Motor neuron (in vitro differentiated cells): ENCODE data around the gene SLC4A8. TPM values are rescaled to one million over a fixed set of nuclear protein-coding genes. Genes with fewer than 3 reads are reported as not detected.

Experiments used
- ATAC-seq, 8 experiments: fragments of 200-7000 bp; cut with Tn5 transposase; replicated peaks in 6 of 8; 2 replicates each; pipeline ENCODE4 v1.8.0; 2021; ENCODE audit warnings: mild to moderate bottlenecking in 8 of 8, moderate library complexity in 8 of 8
- H3K27ac ChIP-seq, 2 donors: fragments of 250-450 bp; sonication (Bioruptor Pico); 2 replicates each; pipeline ENCODE4 v1.9.0; 2021; ENCODE audit warnings: antibody characterized with exemption in 2 of 2, mild to moderate bottlenecking in 2 of 2, moderate library complexity in 1 of 2
- H3K4me1 ChIP-seq, 2 donors: fragments of 250-450 bp; sonication (Bioruptor Pico); replicated peaks in 1 of 2; 2 replicates each; pipeline ENCODE4 v1.6.1; 2021; ENCODE audit warnings: antibody characterized with exemption in 2 of 2, mild to moderate bottlenecking in 2 of 2, moderate library complexity in 1 of 2
- H3K4me3 ChIP-seq, 5 donors: fragments of 250-450 bp; sonication (Bioruptor Pico); 2 replicates each; pipeline ENCODE4 v1.9.0; 2021; ENCODE audit warnings: antibody characterized with exemption in 5 of 5, mild to moderate bottlenecking in 5 of 5, moderate library complexity in 4 of 5
- WGBS, 10 experiments: fragments of 450-650 bp; shearing (Covaris generic); methylation state at CpG; one replicate each; pipeline ENCODE4 v1.0.0; 2022; 5-methylcytosine and 5-hydroxymethylcytosine counted together
- in situ Hi-C, 9 experiments: fragments of 400-800 bp; cut with MboI; loops; one replicate each; pipeline ENCODE4 v1.15.0; 2021; ENCODE audit warnings: low sequenced_read_pairs in 9 of 9, low pct_unique_long_range_greater_than_20kb in 2 of 9; ENCODE audit not compliant: unreplicated experiment in 9 of 9
- total RNA-seq, 8 experiments: library from RNA; unstranded; fragments of 300-600 nt; gene quantifications; 2 replicates each; pipeline versions ENCODE4 v1.2.3 to v1.2.4, GENCODE V29; 2022

The SLC4A8 gene
- total RNA-seq, 8 experiments from 2014 or later: 5.8 to 26.3 (median 19.8) TPM

- 0% methylated on average over 1 of the region's 1 CpG; no CpG with 5 or more reads in 6 of the 10 experiments for WGBS, 10 experiments
- in situ Hi-C loops: loop anchor here in 3 of 9 experiments (25.0 kb wide), 4 partner anchors 135 to 585 kb away; partner anchors contain the start of gene ANKRD33 (in 1 of the 3)
- Histone ChIP-seq H3K27ac (no peak overlapping the region), H3K4me1 (peaks cover 9 to 11% of the 10 kb centered on the region in 2 donors), H3K4me3 (no peak overlapping the region)
- no peak for ATAC-seq
Measured at GRCh38 chr12:51401900-51402299, 22.7 kb upstream of the SLC4A8 start.

DNA sequence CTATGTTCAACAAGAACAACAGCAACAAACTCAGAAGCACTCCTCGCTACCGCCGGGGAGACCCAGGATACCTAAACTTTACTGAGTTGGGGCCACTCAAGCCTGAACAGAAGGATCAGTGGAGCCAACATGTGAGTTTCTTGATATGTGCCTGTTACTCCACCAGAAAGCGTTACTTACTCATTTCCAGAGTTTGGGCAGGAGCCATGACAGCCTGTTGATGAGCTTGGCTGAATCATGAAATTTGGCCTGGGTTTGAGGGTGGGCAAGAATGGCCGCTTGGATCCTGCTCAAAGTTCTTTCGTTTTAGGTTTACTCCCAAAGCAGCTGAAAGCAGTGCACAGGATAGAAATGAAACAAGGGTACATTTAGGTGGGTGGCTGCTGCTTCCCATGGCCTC is 21.5 kb upstream of the SLC4A8 start:
- Histone ChIP-seq H3K4me1 (peaks cover 9 to 11% of the 10 kb centered on the region in 2 donors), H3K27ac (no peak overlapping the region), H3K4me3 (no peak overlapping the region)
- ATAC-seq: no peak
- in situ Hi-C loops: loop anchor here in 3 of 9 experiments (25.0 kb wide), 4 partner anchors 134 to 584 kb away; partner anchors contain the start of gene ANKRD33 (in 1 of the 3)
- 85 to 100% (median 94%) methylated on average over 1 to 6 of the region's 6 CpGs; no CpG with 5 or more reads in 4 of the 10 experiments for WGBS, 10 experiments

DNA sequence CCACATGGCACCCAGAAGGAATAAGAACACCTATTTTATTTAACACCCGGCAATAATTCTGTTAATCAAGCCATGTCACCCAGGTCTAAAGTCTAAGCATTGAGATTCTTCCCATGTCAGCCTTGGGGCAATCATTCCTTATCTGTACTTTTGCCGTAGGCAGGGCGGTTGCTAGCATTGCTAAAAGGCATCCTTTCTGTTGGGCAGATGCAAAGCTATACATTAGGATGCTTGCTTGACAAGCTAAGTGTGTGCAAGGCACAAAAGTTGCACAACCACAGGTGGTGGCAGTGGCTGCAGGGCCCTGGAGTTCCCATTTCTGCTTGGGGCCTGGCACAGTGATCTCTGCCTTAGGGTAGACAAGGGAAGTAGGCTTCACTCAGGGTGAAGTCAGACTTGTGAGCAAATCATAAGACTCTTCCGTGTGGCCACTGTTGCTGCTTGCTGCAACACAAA is 20.9 kb upstream of the SLC4A8 start:
- in situ Hi-C loops: loop anchor here in 3 of 9 experiments (25.0 kb wide), 4 partner anchors 134 to 584 kb away; partner anchors contain the start of gene ANKRD33 (in 1 of the 3)
- 40 to 100% (median 82%) methylated on average over 1 to 4 of the region's 4 CpGs; no CpG with 5 or more reads in 5 of the 10 experiments for WGBS, 10 experiments
- H3K4me3 ChIP-seq: no peak overlapping the region
- H3K27ac ChIP-seq: no peak overlapping the region
- peaks cover 9 to 11% of the 10 kb centered on the region in 2 donors for H3K4me1 ChIP-seq
- ATAC-seq: no peak

DNA sequence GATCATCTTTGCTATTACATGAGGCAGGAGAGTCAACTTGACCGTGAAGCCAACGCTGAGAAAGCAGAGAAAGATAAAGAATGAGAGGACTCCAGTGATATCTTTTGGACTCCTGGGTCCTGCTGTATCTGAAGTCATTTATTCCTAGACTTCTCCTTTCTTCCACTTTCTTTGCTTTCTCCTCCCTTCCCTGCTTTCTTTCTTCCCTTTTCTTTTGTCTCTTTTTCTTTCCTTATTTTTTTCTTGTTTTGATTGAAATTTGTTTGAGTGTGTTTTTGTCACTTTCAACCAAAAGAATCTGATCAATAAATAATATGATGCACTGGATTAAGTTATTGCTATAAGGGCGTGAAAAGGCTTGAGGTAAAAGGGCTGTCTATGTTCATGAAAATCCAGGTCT is 20.0 kb upstream of the SLC4A8 start:
- ATAC-seq: no peak
- Histone ChIP-seq H3K4me3 (no peak overlapping the region), H3K4me1 (peaks cover 9 to 11% of the 10 kb centered on the region in 2 donors), H3K27ac (no peak overlapping the region)
- in situ Hi-C loops: loop anchor here in 3 of 9 experiments (25.0 kb wide), 4 partner anchors 133 to 583 kb away; partner anchors contain the start of gene ANKRD33 (in 1 of the 3)
- WGBS, 10 experiments: 68 to 100% (median 89%) methylated on average over 1 to 3 of the region's 3 CpGs; no CpG with 5 or more reads in 1 of the 10 experiments

DNA sequence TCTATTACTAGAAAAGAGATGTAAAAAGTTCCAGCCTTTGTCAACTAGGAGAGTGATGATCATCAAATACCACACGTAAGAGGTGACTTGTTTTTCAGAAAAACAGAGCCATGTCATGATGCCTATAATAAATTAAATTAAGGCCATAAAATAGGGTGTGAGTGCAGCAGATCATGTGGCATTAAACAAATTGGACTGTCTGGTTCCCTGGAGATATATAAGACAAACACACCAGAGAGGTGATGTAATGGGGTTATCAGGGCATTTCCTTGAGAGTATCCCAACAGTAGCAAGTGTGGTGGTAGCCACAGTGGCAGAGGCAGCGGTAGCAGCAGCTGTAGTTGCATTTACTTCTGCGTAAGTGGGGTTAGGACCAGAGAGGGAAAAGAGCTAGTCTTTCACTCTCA is 18.8 kb upstream of the SLC4A8 start:
- Histone ChIP-seq H3K4me3 (no peak overlapping the region), H3K4me1 (peaks cover 9 to 11% of the 10 kb centered on the region in 2 donors), H3K27ac (no peak overlapping the region)
- in situ Hi-C loops: loop anchor here in 3 of 9 experiments (25.0 kb wide), 4 partner anchors 131 to 581 kb away; partner anchors contain the start of gene ANKRD33 (in 1 of the 3)
- peak in 6 of 8 experiments; percentile 18 to 95 (median 94) for ATAC-seq
- WGBS, 10 experiments: 20 to 100% (median 83%) methylated on average over 1 to 2 of the region's 3 CpGs; no CpG with 5 or more reads in 3 of the 10 experiments

DNA sequence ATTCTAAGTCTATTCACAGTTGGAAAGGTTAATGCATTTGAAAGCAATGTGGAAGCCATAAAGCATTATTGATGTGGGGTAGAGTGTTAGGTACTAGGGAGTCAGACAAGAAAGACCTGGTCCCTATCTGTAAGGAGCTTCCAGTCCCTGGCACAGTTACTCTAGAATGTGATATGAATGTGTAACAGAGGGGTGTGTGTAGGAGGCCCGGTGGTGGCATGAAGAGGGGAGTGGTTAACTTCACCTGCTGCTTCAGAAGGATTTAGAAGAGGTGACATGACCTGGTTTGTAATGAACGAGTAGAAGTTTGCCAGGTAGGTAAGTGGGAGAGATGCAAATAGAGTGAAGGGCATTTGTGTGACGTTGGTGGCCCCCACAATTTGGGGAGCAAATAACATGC is 18.3 kb upstream of the SLC4A8 start:
- peak in 5 of 8 experiments; percentile 17 to 62 (median 40) for ATAC-seq
- no peak overlapping the region for H3K4me3 ChIP-seq

DNA sequence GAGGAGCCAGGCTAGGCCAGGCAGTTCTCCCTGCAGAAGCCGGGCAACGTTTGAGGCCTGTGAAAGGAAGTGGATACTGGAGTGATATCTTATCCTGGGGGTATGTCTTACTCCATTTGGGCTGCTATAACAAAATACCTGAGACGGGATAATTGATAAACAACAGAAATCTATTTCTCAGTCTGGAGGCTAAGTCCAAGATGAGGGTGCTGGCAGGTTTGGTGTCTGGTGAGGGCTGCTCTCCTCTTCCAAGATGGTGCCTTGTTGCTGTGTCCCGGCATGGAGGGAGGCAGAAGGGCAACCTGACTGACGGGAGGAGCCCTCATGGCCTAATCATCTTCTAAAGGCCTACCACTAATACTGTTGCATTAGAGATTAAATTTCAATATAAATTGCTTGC is 17.8 kb upstream of the SLC4A8 start:
- in situ Hi-C loops: loop anchor here in 3 of 9 experiments (25.0 kb wide), 4 partner anchors 130 to 580 kb away; partner anchors contain the start of gene ANKRD33 (in 1 of the 3)
- Histone ChIP-seq H3K27ac (no peak overlapping the region), H3K4me1 (peaks cover 9 to 11% of the 10 kb centered on the region in 2 donors), H3K4me3 (no peak overlapping the region)
- WGBS, 10 experiments: 63 to 100% (median 86%) methylated on average over 1 to 5 of the region's 5 CpGs; no CpG with 5 or more reads in 2 of the 10 experiments
- no peak for ATAC-seq

More for the DNA sequence above, 18.3 kb upstream of the SLC4A8 start:
- WGBS, 10 experiments: 50 to 86% (median 52%) methylated on average over 1 to 3 of the region's 3 CpGs; no CpG with 5 or more reads in 6 of the 10 experiments
- H3K27ac ChIP-seq: no peak overlapping the region
- H3K4me1 ChIP-seq: peaks cover 9 to 11% of the 10 kb centered on the region in 2 donors
- in situ Hi-C loops: loop anchor here in 3 of 9 experiments (25.0 kb wide), 4 partner anchors 131 to 581 kb away; partner anchors contain the start of gene ANKRD33 (in 1 of the 3)

GRCh38 chr12:51407604-51408003 is 17.0 kb upstream of the SLC4A8 start:
- in situ Hi-C loops: loop anchor here in 3 of 9 experiments (25.0 kb wide), 4 partner anchors 130 to 580 kb away; partner anchors contain the start of gene ANKRD33 (in 1 of the 3)
- Histone ChIP-seq H3K4me1 (peaks cover 9 to 11% of the 10 kb centered on the region in 2 donors), H3K27ac (no peak overlapping the region), H3K4me3 (no peak overlapping the region)
- peak in 3 of 8 experiments; percentile 44 to 91 (median 89) for ATAC-seq
- 60 to 100% (median 94%) methylated on average over 1 to 2 of the region's 4 CpGs; no CpG with 5 or more reads in 1 of the 10 experiments for WGBS, 10 experiments

- H3K4me3 ChIP-seq: no peak overlapping the region
- WGBS, 10 experiments: 60 to 93% (median 84%) methylated on average over 1 to 8 of the region's 8 CpGs; no CpG with 5 or more reads in 4 of the 10 experiments
- no peak overlapping the region for H3K27ac ChIP-seq
- peaks cover 9 to 11% of the 10 kb centered on the region in 2 donors for H3K4me1 ChIP-seq
- no peak for ATAC-seq
- in situ Hi-C loops: loop anchor here in 3 of 9 experiments (25.0 kb wide), 4 partner anchors 127 to 577 kb away; partner anchors contain the start of gene ANKRD33 (in 1 of the 3)
Measured at GRCh38 chr12:51409846-51410245, 14.8 kb upstream of the SLC4A8 start.

GRCh38 chr12:51413149-51413548 is 11.5 kb upstream of the SLC4A8 start:
- H3K4me3 ChIP-seq: no peak overlapping the region
- ATAC-seq: no peak
- H3K27ac ChIP-seq: no peak overlapping the region
- in situ Hi-C loops: loop anchor here in 3 of 9 experiments (25.0 kb wide), 4 partner anchors 124 to 574 kb away; partner anchors contain the start of gene ANKRD33 (in 1 of the 3)
- H3K4me1 ChIP-seq: no peaks in the 10 kb centered on the region

DNA sequence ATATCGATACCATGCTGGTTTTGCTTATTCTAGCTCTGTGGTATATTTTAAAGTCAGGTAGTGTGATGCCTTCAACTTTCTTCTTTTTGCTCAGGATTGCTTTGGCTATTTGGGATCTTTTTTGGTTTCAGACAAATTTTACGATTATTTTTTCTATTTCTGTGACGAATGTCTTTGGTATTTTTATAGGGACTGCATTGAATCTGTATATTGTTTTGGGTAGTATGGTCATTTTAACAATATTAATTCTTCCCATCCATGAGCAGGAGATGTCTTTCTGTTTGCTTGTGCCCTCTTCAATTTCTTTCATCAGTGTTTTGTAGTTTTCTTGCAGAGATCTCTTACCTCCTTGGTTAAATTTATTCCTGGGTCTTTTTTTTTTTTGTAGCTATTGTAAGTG is 10.8 kb upstream of the SLC4A8 start:
- H3K4me1 ChIP-seq: peaks cover 0 to 5% of the 10 kb centered on the region in 2 donors
- WGBS, 10 experiments: 53 to 100% (median 86%) methylated on average over 1 to 3 of the region's 3 CpGs
- H3K27ac ChIP-seq: no peak overlapping the region
- no peak for ATAC-seq
- H3K4me3 ChIP-seq: no peak overlapping the region
- in situ Hi-C loops: loop anchor here in 3 of 9 experiments (25.0 kb wide), 4 partner anchors 124 to 574 kb away; partner anchors contain the start of gene ANKRD33 (in 1 of the 3)

GRCh38 chr12:51415931-51416330 is 8.7 kb upstream of the SLC4A8 start:
- WGBS, 10 experiments: 81 to 100% (median 100%) methylated on average over 1 of the region's 1 CpG; no CpG with 5 or more reads in 1 of the 10 experiments
- in situ Hi-C loops: loop anchor here in 3 of 9 experiments (25.0 kb wide), 4 partner anchors 121 to 571 kb away; partner anchors contain the start of gene ANKRD33 (in 1 of the 3)
- H3K4me3 ChIP-seq: no peak overlapping the region
- no peak for ATAC-seq
- no peak overlapping the region for H3K27ac ChIP-seq
- peaks cover 11 to 18% of the 10 kb centered on the region in 2 donors for H3K4me1 ChIP-seq

DNA sequence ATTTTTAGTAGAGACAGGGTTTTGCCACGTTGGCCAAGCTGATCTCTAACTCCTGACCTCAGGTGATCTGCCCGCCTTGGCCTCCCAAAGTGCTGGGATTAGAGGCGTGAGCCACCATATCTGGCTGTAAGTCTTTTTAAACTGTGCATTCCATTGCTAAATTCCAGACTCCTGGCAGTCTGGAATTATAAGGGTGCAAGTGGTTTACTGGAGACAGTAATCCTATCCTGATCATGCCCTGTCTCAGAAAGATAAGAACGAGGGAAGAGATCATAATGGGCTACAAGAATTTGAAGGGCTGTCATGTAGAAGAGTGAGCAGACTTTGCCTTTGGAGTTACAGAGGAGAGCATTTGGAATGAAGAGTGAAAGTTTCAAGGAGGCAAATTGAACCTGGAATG is 6.8 kb upstream of the SLC4A8 start:
- Histone ChIP-seq H3K27ac (no peak overlapping the region), H3K4me1 (peaks cover 14 to 20% of the 10 kb centered on the region in 2 donors)
- in situ Hi-C loops: loop anchor here in 3 of 9 experiments (25.0 kb wide), 4 partner anchors 119 to 569 kb away; partner anchors contain the start of gene ANKRD33 (in 1 of the 3)

More for the DNA sequence above, 6.8 kb upstream of the SLC4A8 start:
- H3K4me3 ChIP-seq: no peak overlapping the region
- ATAC-seq: no peak
- 0 to 100% (median 83%) methylated on average over 1 to 2 of the region's 4 CpGs; no CpG with 5 or more reads in 3 of the 10 experiments for WGBS, 10 experiments
